Measurements from ENCODE around the gene MPRIP.
A peak's percentile ranks its signal among the peaks of the same experiment; 100 is the strongest.
"Not testable (repeated sequence)": the region's sequence is repeated elsewhere in the genome, so short reads cannot be mapped to it uniquely, and the experiment has no call there.

MPRIP gene

GRCh38 chr17:17127156-17127555 is 84.9 kb downstream of the MPRIP start:
- no peak for DNase-seq (ENCODE audit: low read depth)

- DNase-seq (ENCODE audit: low read depth): no peak
These were observed 85.6 kb downstream of the MPRIP start for GRCh38 chr17:17127730-17128291.

- no peak for DNase-seq (ENCODE audit: low read depth)
These were observed 86.3 kb downstream of the MPRIP start for GRCh38 chr17:17128476-17129075.

DNA sequence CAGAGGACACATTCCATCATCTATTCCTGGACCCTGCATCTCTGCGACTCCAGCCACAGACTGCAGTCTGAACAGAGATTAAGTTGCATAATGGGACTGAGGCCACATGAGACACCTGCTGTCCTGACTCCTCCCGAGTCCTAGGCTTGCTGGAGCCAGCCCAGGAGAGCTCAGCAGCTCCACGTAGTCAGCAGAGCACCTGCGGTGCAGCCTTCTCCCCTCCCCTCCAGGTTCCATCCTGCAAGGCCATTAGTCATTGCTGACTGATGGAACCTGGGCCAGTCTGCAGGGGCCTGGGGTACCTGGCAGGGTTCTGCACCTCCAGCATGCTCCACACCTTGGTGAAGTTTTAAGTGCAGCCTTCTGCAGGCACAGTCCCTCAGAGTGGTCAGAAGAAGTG is 87.2 kb downstream of the MPRIP start:
- no peak for DNase-seq (ENCODE audit: low read depth)

DNA sequence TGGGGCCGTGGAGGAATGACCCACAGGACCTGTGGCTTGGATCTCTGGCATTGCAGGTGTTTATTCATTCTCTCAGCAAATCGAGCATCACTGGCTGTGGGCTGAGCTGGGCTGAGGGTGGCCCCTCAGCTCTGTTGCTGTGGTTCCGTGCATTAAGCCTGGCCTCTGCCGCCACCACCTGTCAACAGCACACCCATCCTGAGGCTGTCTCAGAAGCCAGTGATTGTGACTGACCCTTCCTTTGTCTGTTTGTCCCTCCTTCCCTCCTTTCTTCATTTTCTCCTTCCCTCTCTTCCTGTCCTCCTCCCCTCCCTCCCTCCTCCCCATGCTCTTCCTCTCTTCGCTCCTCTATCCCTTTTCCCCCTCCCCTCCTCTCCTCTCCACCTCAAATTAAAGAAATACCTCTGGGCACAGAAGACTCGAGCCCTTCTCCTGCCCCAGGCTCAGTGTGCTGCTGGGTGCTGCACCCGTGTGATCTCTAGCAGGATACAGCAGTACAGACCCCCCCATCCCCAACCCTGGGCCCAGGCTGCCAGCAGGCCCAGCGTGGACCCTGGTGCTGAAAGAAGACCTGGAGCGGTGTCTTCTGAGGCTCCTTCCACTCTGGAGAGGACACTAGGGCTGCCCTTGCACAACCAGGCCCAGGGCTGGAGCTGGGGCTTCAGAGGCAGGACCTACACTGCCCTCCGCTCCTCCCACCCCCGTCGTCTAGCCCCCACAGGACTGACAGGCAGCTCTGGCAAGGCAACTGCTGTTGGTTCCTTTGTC is 88.0 kb downstream of the MPRIP start:
- no peak for DNase-seq (ENCODE audit: low read depth)

GRCh38 chr17:17131839-17132238 is 89.6 kb downstream of the MPRIP start:
- no peak for DNase-seq (ENCODE audit: low read depth)

GRCh38 chr17:17132746-17133145 is 90.5 kb downstream of the MPRIP start:
- DNase-seq (ENCODE audit: low read depth): no peak

- DNase-seq (ENCODE audit: low read depth): no peak
These were observed 92.0 kb downstream of the MPRIP start for GRCh38 chr17:17134051-17134956.

DNA sequence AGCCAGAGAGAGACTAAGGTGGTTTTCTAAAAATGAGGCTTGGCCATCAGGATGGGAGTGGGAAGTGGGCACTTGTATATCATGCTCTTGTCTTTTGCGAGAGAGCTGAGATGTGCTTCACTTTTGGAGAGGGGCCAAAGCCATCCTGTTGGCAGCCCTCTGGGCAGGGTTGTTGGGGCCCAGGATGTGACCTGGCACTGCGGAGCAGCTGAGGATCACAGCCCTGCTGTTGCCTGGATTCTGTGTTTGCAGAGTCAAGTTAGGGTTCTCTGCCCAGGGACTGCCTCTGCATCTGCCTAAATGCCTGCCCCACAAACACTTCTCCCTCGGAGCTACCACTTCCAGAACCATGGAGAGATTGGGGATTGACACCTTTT is 92.7 kb downstream of the MPRIP start:
- no peak for DNase-seq (ENCODE audit: low read depth)

GRCh38 chr17:17136221-17136620 is 94.0 kb downstream of the MPRIP start:
- not testable (repeated sequence) for DNase-seq (ENCODE audit: low read depth)

GRCh38 chr17:17137731-17138585 is 95.7 kb downstream of the MPRIP start:
- DNase-seq (ENCODE audit: low read depth): no peak

GRCh38 chr17:17139972-17140589 is 97.8 kb downstream of the MPRIP start:
- DNase-seq (ENCODE audit: low read depth): no peak

- DNase-seq (ENCODE audit: low read depth): no peak
These were observed 98.3 kb downstream of the MPRIP start for GRCh38 chr17:17140590-17140980.

- DNase-seq (ENCODE audit: low read depth): no peak
These were observed 99.0 kb downstream of the MPRIP start for GRCh38 chr17:17141279-17141678.

DNA sequence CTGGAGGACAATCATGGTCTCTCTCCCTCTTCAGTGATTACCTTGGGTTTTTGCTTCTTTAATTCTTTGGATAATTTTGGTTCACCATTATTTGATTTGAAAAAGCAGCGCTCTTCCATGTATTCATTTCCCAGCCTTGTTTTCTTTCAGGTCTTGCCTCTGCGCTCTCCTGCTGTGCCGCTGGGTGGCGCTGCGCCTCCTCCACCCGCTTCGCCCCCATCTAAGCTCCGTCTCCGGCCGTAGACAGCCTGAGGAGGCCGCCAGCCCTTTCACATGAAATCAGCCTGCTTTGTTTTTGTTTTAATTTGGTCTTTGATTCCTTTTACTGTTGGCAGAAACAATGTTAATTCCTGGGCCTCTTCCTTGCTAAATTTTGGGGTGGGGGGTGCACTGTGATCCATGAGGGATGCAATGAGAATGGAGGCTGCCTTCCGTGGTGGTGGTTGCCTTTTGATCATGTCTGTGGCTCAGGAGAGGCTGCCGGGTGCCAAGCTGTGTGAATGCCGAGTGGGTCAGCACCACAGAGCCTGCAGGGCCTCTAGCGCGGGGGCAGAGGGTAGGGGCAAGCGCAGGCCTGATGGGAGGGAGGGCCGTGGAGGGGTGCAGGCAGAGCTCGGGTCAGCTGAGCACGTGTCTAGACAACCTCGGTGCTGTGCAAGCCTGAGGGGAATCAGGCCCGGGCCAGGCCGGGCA is 99.7 kb downstream of the MPRIP start:
- peak; percentile 15 for DNase-seq (ENCODE audit: low read depth)

GRCh38 chr17:17142556-17142955 is 100.3 kb downstream of the MPRIP start:
- DNase-seq (ENCODE audit: low read depth): no peak

GRCh38 chr17:17143501-17143900 is 101.2 kb downstream of the MPRIP start:
- no peak for DNase-seq (ENCODE audit: low read depth)

GRCh38 chr17:17144061-17144460 is 101.8 kb downstream of the MPRIP start:
- DNase-seq (ENCODE audit: low read depth): no peak

DNA sequence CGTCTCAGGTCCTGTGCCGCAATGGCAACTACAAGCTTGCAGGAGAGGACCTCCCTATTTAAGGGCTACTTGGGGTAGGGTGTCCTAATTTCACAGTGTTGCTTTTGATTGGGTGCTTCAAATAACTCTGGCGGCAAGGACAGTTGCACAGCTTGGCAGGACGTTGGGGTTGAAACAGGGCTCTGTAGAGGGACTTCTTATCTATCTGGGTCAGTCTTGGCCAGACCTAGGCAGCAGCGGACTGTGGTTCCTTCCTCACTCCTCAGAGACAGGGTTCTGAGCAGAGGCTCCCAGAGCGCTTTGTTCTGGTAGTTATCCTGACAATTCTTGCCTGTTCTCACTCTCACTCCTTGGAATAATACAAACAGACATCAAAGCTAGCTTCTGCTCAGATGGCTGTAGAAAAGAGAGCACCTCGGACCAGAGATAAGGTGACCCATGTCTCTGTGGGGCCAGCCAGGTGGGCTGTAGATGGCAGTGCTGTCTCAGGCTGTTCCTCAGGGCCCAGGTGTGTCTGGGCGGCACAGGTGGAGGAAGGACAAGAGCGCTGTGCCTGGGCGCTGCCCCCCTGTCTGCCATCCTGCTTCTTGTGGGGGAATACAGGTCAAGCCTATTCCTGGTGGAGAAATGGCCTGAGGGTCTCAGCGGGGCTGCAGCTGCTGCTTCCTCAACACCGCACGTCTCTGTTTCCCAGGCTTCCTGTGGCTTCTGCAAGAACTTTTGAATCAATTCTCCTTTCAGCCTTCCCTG is 102.8 kb downstream of the MPRIP start:
- DNase-seq (ENCODE audit: low read depth): no peak

Measured in stimulated activated CD8-positive, alpha-beta memory T cell treated with anti-CD3 and anti-CD28 coated beads, Interleukin-4, amount 100 ng/mL, for 24 hours (primary cell).